Neutrophil (primary cell): ENCODE results near the gene ELMO2.
A peak's percentile ranks its signal among the peaks of the same experiment; 100 is the strongest.

Experiments
- H3K27ac ChIP-seq: fragments of 200-600 bp; sonication (generic); 2 replicates; pipeline ENCODE4 v1.5.1; 2016; ENCODE audit warnings: mild to moderate bottlenecking, moderate library complexity
- H3K27me3 ChIP-seq: fragments of 200-600 bp; sonication (generic); 2 replicates; pipeline ENCODE4 v1.6.0; 2016; ENCODE audit warnings: mild to moderate bottlenecking
- H3K36me3 ChIP-seq: fragments of 200-600 bp; sonication (generic); 2 replicates; pipeline ENCODE4 v1.5.1; 2017
- H3K4me1 ChIP-seq, 2 experiments: fragments of 200-600 bp in 1 of 2; sonication (generic) in 1 of 2; 1 replicate in 1 of 2; 2 replicates in 1 of 2; pipeline versions ENCODE4 v1.5.1 to v1.6.1; 2013 to 2016; ENCODE audit warnings: low read depth in 1 of 2, low read length in 1 of 2, mild to moderate bottlenecking in 1 of 2, moderate library complexity in 1 of 2; ENCODE audit not compliant: control insufficient read depth in 1 of 2, insufficient read depth in 1 of 2
- H3K4me3 ChIP-seq, 2 experiments: fragments of 200-600 bp in 1 of 2; sonication (generic) in 1 of 2; 1 replicate in 1 of 2; 2 replicates in 1 of 2; pipeline ENCODE4 v1.5.1; 2013 to 2016; ENCODE audit warnings: low read depth in 1 of 2, low read length in 1 of 2, mild to moderate bottlenecking in 1 of 2, moderate library complexity in 1 of 2
- H3K9me3 ChIP-seq: fragments of 200-600 bp; sonication (generic); 2 replicates; pipeline ENCODE4 v1.5.1; 2016
- TF ChIP-seq, protein P1 (sequence below): fragments of 200-600 bp; sonication (generic); IDR thresholded peaks from 2 replicates; pipeline ENCODE4 v1.5.1; 2016; ENCODE audit warnings: antibody characterized with exemption

ELMO2 gene

DNA sequence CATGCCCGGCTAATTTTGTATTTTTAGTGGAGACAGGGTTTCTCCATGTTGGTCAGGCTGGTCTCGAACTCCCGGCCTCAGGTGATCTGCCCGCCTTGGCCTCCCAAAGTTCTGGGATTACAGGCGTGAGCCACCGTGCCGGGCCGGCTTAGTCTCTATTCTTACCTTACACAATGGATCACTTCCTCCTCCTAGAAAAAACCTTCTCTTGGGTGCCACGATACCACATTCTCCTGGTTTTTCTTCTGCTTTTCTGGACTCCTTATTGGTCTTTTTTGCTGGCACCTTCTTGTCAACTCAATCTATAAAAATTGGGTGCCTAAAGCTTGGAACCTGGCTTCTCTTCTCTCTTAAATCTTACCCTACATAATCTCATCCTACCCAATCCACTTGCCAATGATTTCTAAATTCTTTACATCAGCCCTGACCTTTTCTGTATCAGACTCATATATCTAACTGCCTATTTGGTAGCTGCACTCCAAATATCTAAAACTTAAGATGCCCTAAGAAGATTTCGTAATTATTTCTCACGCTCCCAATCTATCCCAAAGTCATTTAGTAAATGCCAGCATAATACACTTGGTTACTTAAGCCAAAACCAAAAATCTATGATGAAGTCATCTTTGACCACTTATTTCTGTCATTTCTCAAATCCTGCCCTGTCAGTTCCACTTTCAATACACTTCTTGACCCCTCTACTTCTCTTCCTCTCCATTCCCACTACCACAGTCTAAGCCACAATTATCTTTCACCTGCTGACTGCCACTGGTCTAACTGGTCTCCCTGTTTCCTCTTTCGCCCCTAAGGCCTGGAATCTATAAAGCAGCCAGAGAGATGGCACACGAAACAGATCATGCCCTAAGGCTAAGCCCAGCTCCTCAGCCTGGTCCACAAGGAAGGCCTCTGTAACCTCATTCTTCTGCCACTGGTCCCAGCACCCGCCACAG, 43.2 kb downstream of the ELMO2 start:
- Histone ChIP-seq H3K4me1 (peaks cover 78 to 83% of the 10 kb centered on the region in 2 experiments), H3K9me3 (no peaks in the 10 kb centered on the region)

DNA sequence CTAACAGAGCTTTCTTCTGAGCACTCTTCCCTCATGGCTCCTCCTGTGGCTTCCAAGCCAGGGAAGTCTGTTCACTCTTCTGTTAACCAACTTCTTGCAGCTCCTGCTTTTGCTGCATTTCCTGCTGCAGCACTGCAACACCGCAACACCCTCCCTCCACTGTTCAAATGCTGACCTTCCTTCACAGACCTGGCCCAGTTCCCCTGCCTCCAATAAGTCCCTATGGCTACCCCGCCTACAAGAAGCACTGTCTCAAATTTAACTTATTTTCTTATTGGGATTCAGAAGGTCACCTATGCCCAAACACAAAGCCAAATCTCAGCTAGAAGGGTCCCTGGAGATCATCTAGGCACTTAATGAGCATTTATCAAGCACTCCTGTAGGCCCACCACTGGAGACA, 44.6 kb downstream of the ELMO2 start:
- no peaks in the 10 kb centered on the region for H3K27me3 ChIP-seq
- no peaks in the 10 kb centered on the region for H3K9me3 ChIP-seq
- H3K36me3 ChIP-seq: peaks cover 24% of the 10 kb centered on the region
- peak overlapping the region; percentile 96 for H3K27ac ChIP-seq
- peaks cover 92 to 97% of the 10 kb centered on the region in 2 experiments for H3K4me1 ChIP-seq
- peak overlapping the region; percentile 12 to 24 for H3K4me3 ChIP-seq
- TF ChIP-seq, protein P1, sequence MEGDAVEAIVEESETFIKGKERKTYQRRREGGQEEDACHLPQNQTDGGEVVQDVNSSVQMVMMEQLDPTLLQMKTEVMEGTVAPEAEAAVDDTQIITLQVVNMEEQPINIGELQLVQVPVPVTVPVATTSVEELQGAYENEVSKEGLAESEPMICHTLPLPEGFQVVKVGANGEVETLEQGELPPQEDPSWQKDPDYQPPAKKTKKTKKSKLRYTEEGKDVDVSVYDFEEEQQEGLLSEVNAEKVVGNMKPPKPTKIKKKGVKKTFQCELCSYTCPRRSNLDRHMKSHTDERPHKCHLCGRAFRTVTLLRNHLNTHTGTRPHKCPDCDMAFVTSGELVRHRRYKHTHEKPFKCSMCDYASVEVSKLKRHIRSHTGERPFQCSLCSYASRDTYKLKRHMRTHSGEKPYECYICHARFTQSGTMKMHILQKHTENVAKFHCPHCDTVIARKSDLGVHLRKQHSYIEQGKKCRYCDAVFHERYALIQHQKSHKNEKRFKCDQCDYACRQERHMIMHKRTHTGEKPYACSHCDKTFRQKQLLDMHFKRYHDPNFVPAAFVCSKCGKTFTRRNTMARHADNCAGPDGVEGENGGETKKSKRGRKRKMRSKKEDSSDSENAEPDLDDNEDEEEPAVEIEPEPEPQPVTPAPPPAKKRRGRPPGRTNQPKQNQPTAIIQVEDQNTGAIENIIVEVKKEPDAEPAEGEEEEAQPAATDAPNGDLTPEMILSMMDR: no peak

More for the DNA sequence above, 43.2 kb downstream of the ELMO2 start:
- peak overlapping the region; percentile 96 for H3K27ac ChIP-seq
- TF ChIP-seq, protein P1: no peak
- peak overlapping the region; percentile 92 to 96 for H3K4me3 ChIP-seq
- H3K27me3 ChIP-seq: no peaks in the 10 kb centered on the region
- H3K36me3 ChIP-seq: peaks cover 31% of the 10 kb centered on the region

DNA sequence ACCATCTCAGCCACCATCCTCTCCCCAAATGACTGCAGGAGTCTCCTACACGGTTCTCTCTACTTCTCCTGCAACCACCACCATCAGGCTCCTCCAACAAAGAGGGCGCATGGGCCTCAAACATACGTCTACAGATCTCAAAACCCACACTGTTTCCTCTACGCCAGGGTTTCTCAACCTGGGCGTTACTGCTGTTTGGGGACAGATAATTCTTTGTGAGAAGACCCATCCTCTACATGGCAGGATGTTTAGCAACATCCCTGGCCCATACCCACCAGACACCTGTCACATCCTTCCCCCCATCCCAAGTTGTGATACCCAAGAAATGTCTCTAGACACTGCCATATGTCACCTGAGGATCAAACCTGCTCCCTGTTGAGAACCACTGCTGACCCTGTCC, 45.0 kb downstream of the ELMO2 start:
- H3K36me3 ChIP-seq: peaks cover 22% of the 10 kb centered on the region
- H3K27me3 ChIP-seq: no peaks in the 10 kb centered on the region
- no peaks in the 10 kb centered on the region for H3K9me3 ChIP-seq
- peaks cover 94 to 99% of the 10 kb centered on the region in 2 experiments for H3K4me1 ChIP-seq
- TF ChIP-seq, protein P1: no peak
- peak overlapping the region in 1 of 2 experiments; percentile 12 for H3K4me3 ChIP-seq
- peak overlapping the region; percentile 96 for H3K27ac ChIP-seq

DNA sequence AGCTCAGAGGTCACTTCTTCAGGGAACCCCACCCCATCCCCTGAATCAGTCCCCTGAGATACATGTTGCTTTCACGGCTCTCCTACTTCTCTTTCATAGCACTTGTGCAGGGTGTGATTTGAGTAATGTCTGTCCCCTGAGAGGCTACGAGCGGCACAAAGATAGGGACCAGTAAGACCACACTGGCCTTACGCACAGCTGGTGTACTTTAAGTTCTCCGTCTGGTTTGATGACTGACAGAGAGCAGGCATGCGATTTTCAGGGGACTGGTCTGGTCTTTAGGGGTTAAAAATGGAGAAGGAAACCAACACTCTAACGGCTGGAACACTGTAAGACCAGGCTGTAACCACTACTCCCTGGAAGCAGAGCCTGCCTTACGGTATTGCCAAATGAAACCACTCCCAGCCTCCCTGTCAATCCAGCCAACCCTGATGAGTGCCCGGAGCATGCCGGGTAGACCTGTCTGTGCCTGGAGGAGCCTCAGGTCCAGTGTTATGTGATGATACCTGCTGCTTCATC, 47.1 kb downstream of the ELMO2 start:
- no peaks in the 10 kb centered on the region for H3K27me3 ChIP-seq
- H3K27ac ChIP-seq: peak overlapping the region; percentile 96
- H3K4me1 ChIP-seq: peaks cover 74 to 79% of the 10 kb centered on the region in 2 experiments
- no peaks in the 10 kb centered on the region for H3K9me3 ChIP-seq
- TF ChIP-seq, protein P1: no peak
- H3K36me3 ChIP-seq: peaks cover 32% of the 10 kb centered on the region
- H3K4me3 ChIP-seq: no peak overlapping the region

DNA sequence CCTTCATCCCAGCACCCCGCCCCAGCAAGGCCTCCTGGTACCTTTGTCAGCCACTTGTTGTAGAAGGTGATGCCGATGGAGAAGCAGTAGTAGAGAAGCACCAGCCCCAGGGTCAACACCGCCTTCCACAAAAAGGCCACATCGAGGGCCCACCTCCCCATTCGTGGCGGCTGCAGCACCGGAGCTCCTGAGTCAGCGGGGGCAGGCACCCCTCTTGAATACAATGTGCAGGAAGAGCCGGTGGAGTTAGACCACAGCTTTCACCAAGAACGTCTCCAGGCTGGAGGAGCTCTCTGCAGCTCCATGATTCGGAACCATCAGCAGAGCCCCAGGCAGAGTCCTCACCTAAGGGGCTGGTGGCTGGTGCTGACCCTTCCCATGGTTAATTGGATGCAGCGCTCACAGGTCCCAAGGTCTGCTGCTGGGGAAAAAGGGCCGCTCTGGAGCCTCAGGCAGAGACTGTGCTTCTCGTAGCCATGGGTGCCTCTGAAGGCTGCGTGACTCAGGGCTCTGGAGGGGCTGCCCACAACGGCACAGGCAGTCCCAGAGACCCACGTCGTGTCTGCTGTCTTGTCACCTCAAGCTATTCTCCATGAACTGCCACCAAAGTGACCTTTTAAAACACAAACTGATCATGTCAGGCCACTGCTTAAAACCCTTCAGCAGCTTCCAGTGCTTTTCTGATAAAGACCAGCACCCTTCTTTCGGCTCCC, 47.9 kb downstream of the ELMO2 start:
- no peaks in the 10 kb centered on the region for H3K9me3 ChIP-seq
- peaks cover 40% of the 10 kb centered on the region for H3K36me3 ChIP-seq
- H3K4me3 ChIP-seq: no peak overlapping the region
- H3K4me1 ChIP-seq: peaks cover 70 to 72% of the 10 kb centered on the region in 2 experiments
- H3K27ac ChIP-seq: peak overlapping the region; percentile 96
- TF ChIP-seq, protein P1: no peak
- no peaks in the 10 kb centered on the region for H3K27me3 ChIP-seq
